Measurements from ENCODE around the gene PTPRQ. TPM values are rescaled to one million over a fixed set of nuclear protein-coding genes. Genes with fewer than 3 reads are reported as not detected.
"Not testable (repeated sequence)": the region's sequence is repeated elsewhere in the genome, so short reads cannot be mapped to it uniquely, and the experiment has no call there.

The PTPRQ gene
- total RNA-seq, 4 donors from 2014 or later = 8.8 to 23.1 (median 11.2) TPM

DNA sequence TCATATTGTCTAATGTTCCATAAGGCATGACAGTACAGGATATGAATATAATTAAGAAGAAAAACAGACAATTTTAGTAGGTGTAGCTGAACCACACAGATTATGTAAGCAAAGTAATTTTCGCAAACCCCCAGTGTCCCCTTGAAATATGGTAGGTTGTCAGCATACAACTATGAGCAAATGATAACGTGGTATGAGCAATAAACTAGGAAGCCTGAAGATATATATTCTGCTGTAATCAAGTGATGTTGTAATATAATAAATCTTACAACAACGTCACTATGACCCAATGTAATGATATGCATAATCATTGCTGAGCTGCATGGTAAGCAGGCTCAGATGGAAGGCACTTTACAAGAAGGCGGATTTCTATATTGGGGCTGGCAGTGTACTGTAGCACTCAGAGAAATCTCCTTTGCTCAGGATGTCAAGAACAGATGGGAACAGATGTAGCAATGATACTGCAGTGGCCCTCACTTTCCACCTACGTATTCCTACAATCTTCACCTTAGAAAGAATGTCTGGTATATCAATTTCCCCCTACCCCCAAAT lies 215.6 kb downstream of the PTPRQ start:
- Histone ChIP-seq H3K27ac (no peak overlapping the region), H3K9me3 (no peaks in the 10 kb centered on the region), H3K27me3 (no peaks in the 10 kb centered on the region), H3K36me3 (no peaks in the 10 kb centered on the region), H3K4me3 (replicated peaks in 1 of 3) (no peak overlapping the region), H3K4me1 (no peaks in the 10 kb centered on the region)
- intact Hi-C loops (cut with DNase I) = no loop called here
- no peak for DNase-seq
- TF ChIP-seq POLR2A (IDR thresholded peaks at IDR 0.05) = no peak
- TF ChIP-seq, protein P1, sequence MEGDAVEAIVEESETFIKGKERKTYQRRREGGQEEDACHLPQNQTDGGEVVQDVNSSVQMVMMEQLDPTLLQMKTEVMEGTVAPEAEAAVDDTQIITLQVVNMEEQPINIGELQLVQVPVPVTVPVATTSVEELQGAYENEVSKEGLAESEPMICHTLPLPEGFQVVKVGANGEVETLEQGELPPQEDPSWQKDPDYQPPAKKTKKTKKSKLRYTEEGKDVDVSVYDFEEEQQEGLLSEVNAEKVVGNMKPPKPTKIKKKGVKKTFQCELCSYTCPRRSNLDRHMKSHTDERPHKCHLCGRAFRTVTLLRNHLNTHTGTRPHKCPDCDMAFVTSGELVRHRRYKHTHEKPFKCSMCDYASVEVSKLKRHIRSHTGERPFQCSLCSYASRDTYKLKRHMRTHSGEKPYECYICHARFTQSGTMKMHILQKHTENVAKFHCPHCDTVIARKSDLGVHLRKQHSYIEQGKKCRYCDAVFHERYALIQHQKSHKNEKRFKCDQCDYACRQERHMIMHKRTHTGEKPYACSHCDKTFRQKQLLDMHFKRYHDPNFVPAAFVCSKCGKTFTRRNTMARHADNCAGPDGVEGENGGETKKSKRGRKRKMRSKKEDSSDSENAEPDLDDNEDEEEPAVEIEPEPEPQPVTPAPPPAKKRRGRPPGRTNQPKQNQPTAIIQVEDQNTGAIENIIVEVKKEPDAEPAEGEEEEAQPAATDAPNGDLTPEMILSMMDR (IDR thresholded peaks at IDR 0.05) = no peak
- 85 to 90% methylated on average over 5 of the region's 5 CpGs for WGBS, 2 donors

DNA sequence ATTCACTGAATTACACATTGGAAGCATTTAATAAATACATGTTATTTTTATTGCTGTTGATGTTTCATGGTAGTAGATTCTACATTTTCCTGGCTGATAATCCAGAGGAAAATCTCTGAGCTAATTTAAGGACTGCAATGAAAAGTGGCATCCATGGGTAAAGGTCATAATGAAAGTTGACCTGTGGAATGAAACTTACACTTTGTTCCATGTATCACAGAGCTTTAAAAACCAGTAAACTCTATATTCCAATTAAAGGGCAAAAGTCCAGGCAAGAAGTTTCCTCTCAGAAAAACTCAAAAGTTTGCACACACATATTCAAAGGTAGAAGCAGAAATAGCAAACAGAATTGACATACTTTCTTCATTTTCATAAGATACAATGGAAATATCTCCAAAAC lies 218.6 kb downstream of the PTPRQ start:
- TF ChIP-seq, protein P1 (IDR thresholded peaks at IDR 0.05) = no peak
- no peak for TF ChIP-seq POLR2A (IDR thresholded peaks at IDR 0.05)
- Histone ChIP-seq H3K36me3 (no peaks in the 10 kb centered on the region), H3K9me3 (no peaks in the 10 kb centered on the region), H3K27ac (no peak overlapping the region), H3K4me3 (replicated peaks in 1 of 3) (no peak overlapping the region), H3K4me1 (no peaks in the 10 kb centered on the region), H3K27me3 (no peaks in the 10 kb centered on the region)
- DNase-seq = no peak
- intact Hi-C loops (cut with DNase I) = no loop called here

DNA sequence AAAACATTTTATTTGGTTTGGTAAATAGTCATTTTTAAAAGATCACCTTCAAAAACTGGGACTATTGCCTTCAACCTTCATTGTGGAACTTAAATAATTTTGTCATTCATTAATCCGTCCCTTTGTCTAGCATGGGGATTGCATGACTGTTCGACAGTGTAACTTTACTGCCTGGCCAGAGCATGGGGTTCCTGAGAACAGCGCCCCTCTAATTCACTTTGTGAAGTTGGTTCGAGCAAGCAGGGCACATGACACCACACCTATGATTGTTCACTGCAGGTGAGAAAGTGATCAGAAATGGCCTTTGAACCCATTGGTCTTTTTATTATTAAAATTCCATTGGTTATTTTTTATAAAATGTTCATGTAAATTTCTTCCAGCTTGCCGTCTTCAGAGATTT lies 226.2 kb downstream of the PTPRQ start:
- no peaks in the 10 kb centered on the region for H3K4me1 ChIP-seq
- no peaks in the 10 kb centered on the region for H3K27me3 ChIP-seq
- H3K36me3 ChIP-seq = no peaks in the 10 kb centered on the region
- H3K9me3 ChIP-seq = no peaks in the 10 kb centered on the region
- H3K4me3 ChIP-seq (replicated peaks in 1 of 3) = no peak overlapping the region
- intact Hi-C loops (cut with DNase I) = no loop called here
- no peak for DNase-seq
- 74 to 75% methylated on average over 5 of the region's 5 CpGs for WGBS, 2 donors
- H3K27ac ChIP-seq = no peak overlapping the region
- no peak for TF ChIP-seq POLR2A (IDR thresholded peaks at IDR 0.05)
- TF ChIP-seq, protein P1 (IDR thresholded peaks at IDR 0.05) = no peak

DNA sequence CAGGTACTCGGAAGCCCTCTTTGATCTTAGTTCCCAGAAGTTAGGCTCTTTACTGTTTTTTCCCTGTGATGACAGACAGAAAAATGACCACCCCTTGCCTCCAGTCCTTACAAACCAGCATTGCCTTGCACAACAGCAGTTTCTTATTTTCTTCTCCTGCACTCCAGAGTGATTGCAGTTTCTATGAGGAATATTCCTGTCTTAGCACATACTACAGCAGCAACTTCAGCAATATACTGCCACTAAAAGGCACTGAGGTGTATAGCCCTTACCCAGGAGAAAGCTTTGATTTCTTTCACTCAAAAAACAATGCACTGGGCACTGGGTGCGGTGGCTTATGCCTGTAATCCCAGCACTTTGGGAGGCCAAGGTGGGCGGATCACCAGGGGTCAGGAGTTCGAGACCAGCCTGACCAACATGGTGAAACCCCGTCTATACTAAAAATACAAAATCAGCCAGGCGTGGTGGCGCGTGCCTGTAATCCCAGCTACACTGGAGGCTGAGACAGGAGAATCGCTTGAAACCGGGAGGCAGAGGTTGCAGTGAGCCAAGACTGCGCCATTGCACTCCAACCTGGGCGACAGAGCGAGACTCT lies 232.1 kb downstream of the PTPRQ start:
- DNase-seq; H3K4me3 ChIP-seq (replicated peaks in 1 of 3); H3K36me3 ChIP-seq; H3K27ac ChIP-seq; H3K4me1 ChIP-seq; intact Hi-C loops (cut with DNase I); H3K9me3 ChIP-seq; H3K27me3 ChIP-seq: not testable (repeated sequence)
- WGBS, 2 donors = 87 to 91% methylated on average over 13 of the region's 13 CpGs

DNA sequence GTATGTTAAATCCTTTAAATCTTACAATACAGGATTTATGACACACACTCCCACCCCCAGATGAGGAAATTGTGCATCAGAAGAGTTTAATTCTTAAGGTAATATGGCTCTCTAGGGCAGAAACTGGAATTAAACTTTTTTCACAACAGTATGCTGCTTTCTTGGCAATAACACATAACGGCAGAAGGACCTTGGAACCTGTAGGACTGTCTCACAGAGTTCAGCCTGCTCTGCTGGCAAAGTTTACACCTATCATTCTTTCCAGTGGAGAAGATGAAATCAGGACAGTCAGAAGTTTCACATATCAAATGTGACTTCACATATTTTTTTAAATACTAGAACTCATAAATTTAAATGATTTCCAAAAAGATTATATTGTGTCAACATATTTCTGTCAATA lies 232.8 kb downstream of the PTPRQ start:
- no peak for DNase-seq
- intact Hi-C loops (cut with DNase I) = no loop called here
- Histone ChIP-seq H3K27me3 (no peaks in the 10 kb centered on the region), H3K9me3 (no peaks in the 10 kb centered on the region), H3K4me1 (no peaks in the 10 kb centered on the region), H3K36me3 (no peaks in the 10 kb centered on the region), H3K27ac (no peak overlapping the region), H3K4me3 (replicated peaks in 1 of 3) (no peak overlapping the region)
- TF ChIP-seq, protein P1 (IDR thresholded peaks at IDR 0.05) = no peak
- no peak for TF ChIP-seq POLR2A (IDR thresholded peaks at IDR 0.05)
- WGBS, 2 donors = 73% methylated on average over 1 of the region's 1 CpG
